Regular cardiac myocyte (primary cell): ENCODE measurements around the gene CCDC78. TPM values are rescaled to one million over a fixed set of nuclear protein-coding genes. Genes with fewer than 3 reads are reported as not detected.

Experiments used
- total RNA-seq: library from RNA; depleted of rRNA; stranded (reverse); fragments of >200 nt; gene quantifications from 2 replicates; pipeline ENCODE4 v1.2.3, GENCODE V29; 2014

CCDC78 gene
- total RNA-seq: 1.3 and 2.0 TPM in 2 replicates

GRCh38 chr16:726438-727290 lies at the start of gene CCDC78, which contains the start of gene HAGHL:
Gene CCDC78, minus strand, starts transcription at chr16:726443. Its CDS starts 76 bp downstream, at chr16:726367.
Gene HAGHL, plus strand, starts transcription at chr16:727106. Its CDS starts 404 bp downstream, at chr16:727510.

GRCh38 chr16:760545-761343 lies 34.5 kb upstream of the CCDC78 start, which contains the start of gene MSLN:
Gene MSLN, plus strand, starts transcription at chr16:760734. Its CDS starts 1,947 bp downstream, at chr16:762681.

GRCh38 chr16:740764-741505 lies 14.7 kb upstream of the CCDC78 start, which contains the start of gene CIAO3:
Gene CIAO3, minus strand, starts transcription at chr16:740997. Its CDS starts 12 bp downstream, at chr16:740985.

GRCh38 chr16:720990-721764 lies 5.1 kb downstream of the CCDC78 start, which contains the start of gene ANTKMT:
Gene ANTKMT, plus strand, starts transcription at chr16:721146. Its CDS starts 129 bp downstream, at chr16:721275.

GRCh38 chr16:714558-715476 lies 11.4 kb downstream of the CCDC78 start, which contains the start of gene METRN:
Gene METRN, plus strand, starts transcription at chr16:715118. Its CDS starts 172 bp downstream, at chr16:715290.

GRCh38 chr16:705431-706188 lies 20.6 kb downstream of the CCDC78 start, which contains the start of gene FBXL16:
Gene FBXL16, minus strand, starts transcription at chr16:705801. Its CDS starts 8,396 bp downstream, at chr16:697405.

GRCh38 chr16:684071-684794 lies 42.0 kb downstream of the CCDC78 start, which contains the start of gene JMJD8:
Gene JMJD8, minus strand, starts transcription at chr16:684334. Its CDS starts 15 bp downstream, at chr16:684319.

GRCh38 chr16:679814-680624 lies 46.2 kb downstream of the CCDC78 start, which contains the start of gene STUB1:
Gene STUB1, plus strand, starts transcription at chr16:680410. Its CDS starts 116 bp downstream, at chr16:680526.

GRCh38 chr16:674968-675883 lies 51.0 kb downstream of the CCDC78 start, which contains the start of gene RHBDL1:
Gene RHBDL1, plus strand, starts transcription at chr16:675671. Its CDS starts 120 bp downstream, at chr16:675791.

Other genes starting within 250 kb of the CCDC78 start
- gene CAPN15, start 198.7 kb downstream of the CCDC78 start, total RNA-seq: 24.0 and 37.2 TPM in 2 replicates
- gene PRR35, start 166.0 kb downstream of the CCDC78 start, total RNA-seq: not detected in 2 replicates
- 1.5 and 3.4 TPM in 2 replicates for gene NHLRC4, start 159.4 kb downstream of the CCDC78 start, total RNA-seq
- 17.8 and 19.0 TPM in 2 replicates for gene PIGQ, start 156.5 kb downstream of the CCDC78 start, total RNA-seq
- gene RAB40C, start 136.4 kb downstream of the CCDC78 start, total RNA-seq: 9.3 and 13.4 TPM in 2 replicates
- gene WFIKKN1, start 95.5 kb downstream of the CCDC78 start, total RNA-seq: under 0.01 and 0.19 TPM in 2 replicates
- 77.8 and 81.9 TPM in 2 replicates for gene METTL26, start 90.1 kb downstream of the CCDC78 start, total RNA-seq
- 21.7 and 22.8 TPM in 2 replicates for gene MCRIP2, start 84.6 kb downstream of the CCDC78 start, total RNA-seq
- 11.0 and 11.3 TPM in 2 replicates for gene WDR90, start 77.1 kb downstream of the CCDC78 start, total RNA-seq
- 29.9 and 38.2 TPM in 2 replicates for gene RHOT2, start 58.3 kb downstream of the CCDC78 start, total RNA-seq
- 0.77 and 3.1 TPM in 2 replicates for gene RHBDL1, start 50.8 kb downstream of the CCDC78 start, total RNA-seq
- gene STUB1, start 46.0 kb downstream of the CCDC78 start, total RNA-seq: 90.8 and 211 TPM in 2 replicates
- gene JMJD8, start 42.1 kb downstream of the CCDC78 start, total RNA-seq: 23.6 and 28.2 TPM in 2 replicates
- 2.3 and 9.0 TPM in 2 replicates for gene WDR24, start 36.0 kb downstream of the CCDC78 start, total RNA-seq
- gene FBXL16, start 20.6 kb downstream of the CCDC78 start, total RNA-seq: under 0.01 TPM in 2 replicates
- 54.3 and 76.4 TPM in 2 replicates for gene METRN, start 11.3 kb downstream of the CCDC78 start, total RNA-seq
- 34.1 and 39.5 TPM in 2 replicates for gene ANTKMT, start 5.3 kb downstream of the CCDC78 start, total RNA-seq
- 9.0 and 16.1 TPM in 2 replicates for gene HAGHL, start 663 bp upstream of the CCDC78 start, total RNA-seq
- gene CIAO3, start 14.6 kb upstream of the CCDC78 start, total RNA-seq: 24.7 and 31.9 TPM in 2 replicates
- gene MSLN, start 34.3 kb upstream of the CCDC78 start, total RNA-seq: under 0.01 TPM in 1 of 2 replicates, not detected in the other
- gene RPUSD1, start 61.9 kb upstream of the CCDC78 start, total RNA-seq: 13.0 and 24.0 TPM in 2 replicates
- 7.9 and 34.1 TPM in 2 replicates for gene CHTF18, start 62.2 kb upstream of the CCDC78 start, total RNA-seq
- gene GNG13, start 74.3 kb upstream of the CCDC78 start, total RNA-seq: not detected in 2 replicates
- 15.0 and 28.2 TPM in 2 replicates for gene LMF1, start 244.5 kb upstream of the CCDC78 start, total RNA-seq